Neural crest cell (in vitro differentiated cells): Measurements from ENCODE around the gene TMEM248. TPM values are rescaled to one million over a fixed set of nuclear protein-coding genes. Genes with fewer than 3 reads are reported as not detected.
A peak's percentile ranks its signal among the peaks of the same experiment; 100 is the strongest.
"Not testable (repeated sequence)": the region's sequence is repeated elsewhere in the genome, so short reads cannot be mapped to it uniquely, and the experiment has no call there.

Experiments used
- DNase-seq: peaks from one replicate; pipeline ENCODE4 v3.0.0; 2021; ENCODE audit warnings: low read depth, mixed read lengths, low spot score
- H3K27ac Mint-ChIP-seq: one replicate; pipeline ENCODE4 v1.8.0; 2021; ENCODE audit warnings: mild to moderate bottlenecking, mixed read lengths; ENCODE audit not compliant: unreplicated experiment
- H3K27me3 Mint-ChIP-seq: 2 replicates; pipeline ENCODE4 v1.8.0; 2021; ENCODE audit warnings: low read depth, mild to moderate bottlenecking, mixed read lengths
- H3K36me3 Mint-ChIP-seq: 2 replicates; pipeline ENCODE4 v1.8.0; 2021; ENCODE audit warnings: low read depth, mild to moderate bottlenecking, mixed read lengths
- H3K4me1 Mint-ChIP-seq: 2 replicates; pipeline ENCODE4 v1.8.0; 2021; ENCODE audit warnings: mixed read lengths
- H3K4me3 Mint-ChIP-seq: one replicate; pipeline ENCODE4 v1.8.0; 2021; ENCODE audit warnings: mild to moderate bottlenecking, mixed read lengths
- H3K9me3 Mint-ChIP-seq: 2 replicates; pipeline ENCODE4 v1.8.0; 2021; ENCODE audit warnings: mixed read lengths
- total RNA-seq: library from RNA; stranded (reverse); gene quantifications from 2 replicates; pipeline ENCODE4 v1.2.1, GENCODE V29; 2021
- TF ChIP-seq, protein P1 (sequence below): fragments of 200-600 bp; sonication (generic); conservative IDR thresholded peaks from 2 replicates; pipeline ENCODE4 v1.5.0; 2021; ENCODE audit warnings: antibody characterized with exemption, mild to moderate bottlenecking

TMEM248 gene
- total RNA-seq, 1 donor from 2014 or later = 72.2 TPM

- no peak for DNase-seq
- no peak overlapping the region for H3K27ac Mint-ChIP-seq
- no peaks in the 10 kb centered on the region for H3K36me3 Mint-ChIP-seq
- H3K4me1 Mint-ChIP-seq = peaks cover 4% of the 10 kb centered on the region
- TF ChIP-seq, protein P1, sequence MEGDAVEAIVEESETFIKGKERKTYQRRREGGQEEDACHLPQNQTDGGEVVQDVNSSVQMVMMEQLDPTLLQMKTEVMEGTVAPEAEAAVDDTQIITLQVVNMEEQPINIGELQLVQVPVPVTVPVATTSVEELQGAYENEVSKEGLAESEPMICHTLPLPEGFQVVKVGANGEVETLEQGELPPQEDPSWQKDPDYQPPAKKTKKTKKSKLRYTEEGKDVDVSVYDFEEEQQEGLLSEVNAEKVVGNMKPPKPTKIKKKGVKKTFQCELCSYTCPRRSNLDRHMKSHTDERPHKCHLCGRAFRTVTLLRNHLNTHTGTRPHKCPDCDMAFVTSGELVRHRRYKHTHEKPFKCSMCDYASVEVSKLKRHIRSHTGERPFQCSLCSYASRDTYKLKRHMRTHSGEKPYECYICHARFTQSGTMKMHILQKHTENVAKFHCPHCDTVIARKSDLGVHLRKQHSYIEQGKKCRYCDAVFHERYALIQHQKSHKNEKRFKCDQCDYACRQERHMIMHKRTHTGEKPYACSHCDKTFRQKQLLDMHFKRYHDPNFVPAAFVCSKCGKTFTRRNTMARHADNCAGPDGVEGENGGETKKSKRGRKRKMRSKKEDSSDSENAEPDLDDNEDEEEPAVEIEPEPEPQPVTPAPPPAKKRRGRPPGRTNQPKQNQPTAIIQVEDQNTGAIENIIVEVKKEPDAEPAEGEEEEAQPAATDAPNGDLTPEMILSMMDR = no peak
- no peaks in the 10 kb centered on the region for H3K9me3 Mint-ChIP-seq
- no peaks in the 10 kb centered on the region for H3K27me3 Mint-ChIP-seq
- no peak overlapping the region for H3K4me3 Mint-ChIP-seq
These were observed 7.6 kb upstream of the TMEM248 start for GRCh38 chr7:66913118-66914037.

DNA sequence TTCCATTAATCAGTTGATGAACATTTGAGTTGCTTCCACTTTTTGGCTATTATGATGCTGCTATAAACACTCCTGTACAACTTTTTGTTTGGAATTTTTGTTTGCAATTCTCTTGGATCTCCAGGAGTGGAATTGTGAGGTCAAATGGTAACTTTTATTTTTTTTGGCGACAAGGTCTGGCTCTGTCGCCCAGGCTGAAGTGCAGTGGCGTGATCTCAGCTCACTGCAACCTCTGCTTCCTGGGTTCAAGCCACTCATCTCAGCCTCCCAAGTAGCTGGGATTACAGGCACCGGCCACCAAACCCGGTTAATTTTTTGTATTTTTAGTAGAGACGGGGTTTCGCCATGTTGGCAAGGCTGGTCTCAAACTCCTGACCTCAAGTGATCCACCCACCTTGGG, 3.1 kb upstream of the TMEM248 start:
- not testable (repeated sequence) for H3K36me3 Mint-ChIP-seq, H3K9me3 Mint-ChIP-seq

DNA sequence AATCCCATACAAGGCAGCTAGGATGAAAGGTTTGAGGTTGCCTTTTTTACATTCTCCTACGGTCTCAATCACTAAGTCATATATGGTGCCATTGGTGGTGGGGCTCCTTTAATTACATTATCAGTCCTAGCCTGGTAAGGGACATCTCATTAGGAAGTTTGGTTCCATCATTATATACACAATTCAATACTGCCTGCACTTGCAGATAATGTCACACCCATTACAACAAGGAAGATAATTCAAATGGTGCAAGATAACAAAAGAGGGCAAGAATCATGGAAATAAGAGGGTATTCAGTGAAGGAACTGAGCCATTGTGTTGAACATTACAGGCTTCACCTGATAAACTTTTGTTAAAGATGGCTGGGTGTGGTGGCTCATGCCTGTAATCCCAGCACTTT, 1.7 kb upstream of the TMEM248 start:
- H3K27ac Mint-ChIP-seq = no peak overlapping the region
- TF ChIP-seq, protein P1 = no peak
- peaks cover 15% of the 10 kb centered on the region for H3K4me1 Mint-ChIP-seq
- DNase-seq = no peak
- no peaks in the 10 kb centered on the region for H3K9me3 Mint-ChIP-seq
- H3K4me3 Mint-ChIP-seq = peak overlapping the region; percentile 54
- peaks cover 5% of the 10 kb centered on the region for H3K36me3 Mint-ChIP-seq
- H3K27me3 Mint-ChIP-seq = peaks cover 3% of the 10 kb centered on the region

More for the DNA sequence above, 3.1 kb upstream of the TMEM248 start:
- peak overlapping the region; percentile 27 for H3K4me3 Mint-ChIP-seq
- not testable (repeated sequence) for H3K27me3 Mint-ChIP-seq, DNase-seq, H3K27ac Mint-ChIP-seq
- peaks cover 19% of the 10 kb centered on the region for H3K4me1 Mint-ChIP-seq

- H3K27me3 Mint-ChIP-seq = peaks cover 3% of the 10 kb centered on the region
- H3K36me3 Mint-ChIP-seq = peaks cover 5% of the 10 kb centered on the region
- no peak for DNase-seq
- H3K4me1 Mint-ChIP-seq = peaks cover 15% of the 10 kb centered on the region
- TF ChIP-seq, protein P1 = no peak
- H3K4me3 Mint-ChIP-seq = peak overlapping the region; percentile 54
- no peaks in the 10 kb centered on the region for H3K9me3 Mint-ChIP-seq
- no peak overlapping the region for H3K27ac Mint-ChIP-seq
These were observed 1.3 kb upstream of the TMEM248 start for GRCh38 chr7:66919704-66920103.

DNA sequence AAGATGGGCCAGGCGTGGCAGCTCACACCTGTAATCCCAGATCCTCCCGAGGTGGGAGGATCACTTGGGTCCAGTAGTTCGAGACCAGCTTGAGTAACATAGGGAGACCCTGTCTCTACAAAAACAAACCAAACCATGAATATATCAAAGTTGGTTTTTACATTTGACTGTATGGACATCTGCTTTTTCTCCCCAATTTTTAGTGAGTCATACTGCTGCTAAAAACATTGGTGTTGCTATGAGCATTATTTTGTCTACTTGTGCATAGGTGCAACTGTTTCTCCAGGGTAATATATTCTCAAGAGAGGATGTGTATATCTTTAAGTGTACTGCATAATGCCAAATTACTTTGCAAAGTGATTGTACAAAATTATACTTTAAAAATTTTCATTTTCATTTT, 769 bp upstream of the TMEM248 start:
- H3K27ac Mint-ChIP-seq = no peak overlapping the region
- peak overlapping the region; percentile 64 for H3K4me3 Mint-ChIP-seq

More for the DNA sequence above, 769 bp upstream of the TMEM248 start:
- H3K4me1 Mint-ChIP-seq = peaks cover 15% of the 10 kb centered on the region
- peaks cover 3% of the 10 kb centered on the region for H3K27me3 Mint-ChIP-seq
- TF ChIP-seq, protein P1 = no peak
- H3K9me3 Mint-ChIP-seq = no peaks in the 10 kb centered on the region
- peaks cover 6% of the 10 kb centered on the region for H3K36me3 Mint-ChIP-seq
- no peak for DNase-seq
